A673 (cell line): Measurements from ENCODE around the gene THADA. TPM values are rescaled to one million over a fixed set of nuclear protein-coding genes. Genes with fewer than 3 reads are reported as not detected.
"Not testable (repeated sequence)": the region's sequence is repeated elsewhere in the genome, so short reads cannot be mapped to it uniquely, and the experiment has no call there.

ENCODE experiments used
- BruUV-seq: library from RNA; stranded (reverse); fragments of 400-500 nt; replicated peaks from 2 replicates; lab custom pipeline; 2021; lab: Mats Ljungman, UMichigan
- CTCF ChIA-PET: fragments of 300-600 bp; sonication (Branson Sonifier 250); formaldehyde crosslinking; loops from one replicate; lab custom pipeline; 2022; ENCODE audit warnings: antibody characterized with exemption; lab: Charles Lee
- POLR2A ChIA-PET: fragments of 300-600 bp; sonication (Branson Sonifier 250); formaldehyde crosslinking; loops from one replicate; lab custom pipeline; 2022; ENCODE audit warnings: antibody characterized with exemption; ENCODE audit not compliant: low non-redundant PET; lab: Charles Lee
- DNase-seq: peaks from one replicate; pipeline ENCODE4 v3.0.0-alpha.2; 2015; ENCODE audit warnings: low spot score
- H3K27ac ChIP-seq: fragments of 200-600 bp; sonication (generic); 2 replicates; pipeline ENCODE4 v1.5.1; 2016; ENCODE audit warnings: mixed run types, low read depth, mild to moderate bottlenecking, mixed read lengths, antibody characterized with exemption, low read length; ENCODE audit not compliant: poor library complexity, severe bottlenecking
- H3K27me3 ChIP-seq: fragments of 200-600 bp; sonication (generic); replicated peaks from 2 replicates; pipeline ENCODE4 v1.6.1; 2017; ENCODE audit warnings: mixed run types, low read depth, mild to moderate bottlenecking, mixed read lengths, antibody characterized with exemption, low read length; ENCODE audit not compliant: insufficient read depth, poor library complexity
- H3K36me3 ChIP-seq: fragments of 200-600 bp; sonication (generic); 2 replicates; pipeline ENCODE4 v1.6.1; 2016; ENCODE audit warnings: mixed run types, mild to moderate bottlenecking, mixed read lengths, antibody characterized with exemption, low read length; ENCODE audit not compliant: insufficient read depth, poor library complexity, severe bottlenecking
- H3K4me1 ChIP-seq: fragments of 200-600 bp; sonication (generic); 2 replicates; pipeline ENCODE4 v1.6.1; 2017; ENCODE audit warnings: mixed run types, mild to moderate bottlenecking, mixed read lengths, antibody characterized with exemption, low read length; ENCODE audit not compliant: insufficient read depth, poor library complexity, severe bottlenecking
- H3K4me3 ChIP-seq: fragments of 200-600 bp; sonication (generic); 2 replicates; pipeline ENCODE4 v1.5.1; 2016; ENCODE audit warnings: low read depth, mixed run types, mild to moderate bottlenecking, mixed read lengths, low read length; ENCODE audit not compliant: poor library complexity, severe bottlenecking
- H3K9me3 ChIP-seq: fragments of 200-600 bp; sonication (generic); 2 replicates; pipeline ENCODE4 v1.6.1; 2016; ENCODE audit warnings: mixed run types, low read depth, mild to moderate bottlenecking, mixed read lengths, antibody characterized with exemption, low read length; ENCODE audit not compliant: poor library complexity, severe bottlenecking
- CTCF ChIP-seq: fragments of 300-800, 200-600 bp; sonication (generic); conservative IDR thresholded peaks from 2 replicates; pipeline ENCODE4 v1.5.1; 2017; ENCODE audit warnings: low read depth, mild to moderate bottlenecking, antibody characterized with exemption, low read length, moderate library complexity, mixed read lengths
- EZH2 ChIP-seq: fragments of 200-600 bp; sonication (generic); IDR thresholded peaks from 2 replicates; pipeline ENCODE4 v1.6.1; 2017; ENCODE audit warnings: borderline replicate concordance, low read depth, mild to moderate bottlenecking, mixed read lengths, antibody characterized with exemption, low read length; ENCODE audit not compliant: poor library complexity, severe bottlenecking
- intact Hi-C: fragments of 100-400 bp; cut with micrococcal nuclease; formaldehyde crosslinking; loops from one replicate; pipeline ENCODE4 v1.10.0; 2022; ENCODE audit not compliant: unreplicated experiment
- total RNA-seq: library from RNA; stranded (reverse); gene quantifications from 2 replicates; pipeline ENCODE4 v1.2.3, GENCODE V29; 2021

Gene THADA
- total RNA-seq, 1 experiment from 2014 or later = 39.7 TPM

DNA sequence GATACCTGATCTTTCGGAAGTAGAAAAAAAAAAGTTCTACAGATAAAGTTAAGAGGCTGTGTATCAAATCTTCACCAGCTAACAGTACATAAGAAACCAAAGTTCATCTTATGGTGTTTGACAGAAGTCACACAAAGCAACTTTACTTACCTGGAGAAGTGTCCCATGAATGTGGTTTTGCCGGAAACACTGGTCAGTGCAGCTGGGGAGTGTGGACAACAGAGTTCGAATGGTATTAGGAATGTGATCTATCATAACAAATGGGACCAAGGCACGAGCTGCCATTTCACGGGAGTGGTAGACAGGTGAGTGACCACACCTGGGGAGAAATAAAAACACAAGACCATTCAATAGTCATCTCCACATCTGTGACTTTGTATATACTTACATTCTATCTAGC, 198.0 kb downstream of the THADA start:
- H3K27me3 ChIP-seq = no peaks in the 10 kb centered on the region
- POLR2A ChIA-PET = no interaction called here
- H3K4me1 ChIP-seq = no peaks in the 10 kb centered on the region
- H3K4me3 ChIP-seq = no peak overlapping the region
- no peaks in the 10 kb centered on the region for H3K9me3 ChIP-seq
- intact Hi-C loops = no loop called here
- H3K36me3 ChIP-seq = no peaks in the 10 kb centered on the region
- TF ChIP-seq EZH2 (no peak), CTCF (no peak)
- DNase-seq = no peak
- BruUV-seq = no TSS peak
- no peak overlapping the region for H3K27ac ChIP-seq
- CTCF ChIA-PET = no interaction called here

GRCh38 chr2:43397411-43397810, 198.4 kb downstream of the THADA start:
- Histone ChIP-seq H3K27ac (no peak overlapping the region), H3K9me3 (no peaks in the 10 kb centered on the region), H3K4me1 (no peaks in the 10 kb centered on the region), H3K27me3 (no peaks in the 10 kb centered on the region), H3K36me3 (no peaks in the 10 kb centered on the region), H3K4me3 (no peak overlapping the region)
- TF ChIP-seq CTCF = no peak
- TF ChIP-seq EZH2 = no peak
- ChIA-PET POLR2A (no interaction called here), CTCF (no interaction called here)
- intact Hi-C loops = no loop called here
- no peak for DNase-seq
- no TSS peak for BruUV-seq

DNA sequence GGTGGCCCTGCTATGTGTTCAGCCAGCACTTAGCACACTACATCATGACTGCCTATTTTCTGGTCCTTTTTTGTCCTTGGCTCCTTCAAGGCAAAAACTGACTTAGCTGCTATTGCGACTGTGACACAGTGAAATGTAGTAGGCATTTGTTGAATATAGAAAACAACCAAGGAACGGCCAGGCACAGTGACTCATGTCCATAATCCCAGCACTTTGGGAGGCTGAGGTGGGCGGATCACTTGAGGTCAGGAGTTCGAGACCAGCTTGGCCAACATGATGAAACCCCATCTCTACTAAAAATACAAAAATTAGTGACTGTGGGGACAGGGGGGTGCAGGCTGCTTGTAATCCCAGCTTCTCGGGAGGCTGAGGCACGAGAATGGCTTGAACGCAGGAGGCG, 199.5 kb downstream of the THADA start:
- H3K27me3 ChIP-seq, H3K4me3 ChIP-seq, H3K4me1 ChIP-seq, H3K36me3 ChIP-seq, intact Hi-C loops, H3K27ac ChIP-seq, CTCF ChIA-PET, POLR2A ChIA-PET, BruUV-seq, DNase-seq, H3K9me3 ChIP-seq: not testable (repeated sequence)

DNA sequence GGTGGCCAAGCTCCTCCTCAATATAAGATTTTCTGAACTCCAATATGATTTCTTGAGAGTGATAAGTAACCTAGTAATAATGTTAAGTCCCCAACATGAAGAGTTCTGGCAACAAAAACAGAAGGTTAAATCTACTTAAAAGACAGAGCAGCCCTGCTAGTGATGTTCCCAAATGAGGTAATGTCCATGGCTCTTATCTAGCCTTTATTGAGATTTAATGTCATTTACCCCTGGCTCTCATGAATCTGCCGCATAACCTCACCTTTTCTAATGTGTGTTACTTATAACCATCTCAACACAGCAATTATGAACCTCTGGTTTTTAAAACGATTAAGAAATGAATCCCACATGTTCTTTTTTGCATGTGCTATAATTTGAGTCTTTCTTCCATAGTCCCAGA, 201.9 kb downstream of the THADA start:
- H3K27me3 ChIP-seq = no peaks in the 10 kb centered on the region
- intact Hi-C loops = no loop called here
- ChIA-PET POLR2A (no interaction called here), CTCF (no interaction called here)
- no TSS peak for BruUV-seq
- TF ChIP-seq CTCF = no peak
- no peak for TF ChIP-seq EZH2
- no peaks in the 10 kb centered on the region for H3K36me3 ChIP-seq
- H3K4me1 ChIP-seq = no peaks in the 10 kb centered on the region
- no peaks in the 10 kb centered on the region for H3K9me3 ChIP-seq
- no peak overlapping the region for H3K4me3 ChIP-seq
- no peak for DNase-seq
- no peak overlapping the region for H3K27ac ChIP-seq
